ENCODE results near the gene OVCH2.
A peak's percentile ranks its signal among the peaks of the same experiment; 100 is the strongest.
"Not testable (repeated sequence)": the region's sequence is repeated elsewhere in the genome, so short reads cannot be mapped to it uniquely, and the experiment has no call there.

OVCH2 gene

GRCh38 chr11:7671347-7672215, 34.7 kb downstream of the OVCH2 start:
- no peak for DNase-seq (ENCODE audit: low read depth in 3 of 3)

- DNase-seq (ENCODE audit: low read depth in 3 of 3): no peak
Measured at GRCh38 chr11:7670641-7671040, 35.6 kb downstream of the OVCH2 start.

- DNase-seq (ENCODE audit: low read depth in 3 of 3): no peak
Measured at GRCh38 chr11:7668911-7669310, 37.4 kb downstream of the OVCH2 start.

GRCh38 chr11:7668464-7668863, 37.8 kb downstream of the OVCH2 start:
- DNase-seq (ENCODE audit: low read depth in 3 of 3): no peak

GRCh38 chr11:7667460-7667859, 38.8 kb downstream of the OVCH2 start:
- no peak for DNase-seq (ENCODE audit: low read depth in 3 of 3)

- no peak for DNase-seq (ENCODE audit: low read depth in 3 of 3)
Measured at GRCh38 chr11:7666292-7666866, 39.9 kb downstream of the OVCH2 start.

- DNase-seq (ENCODE audit: low read depth in 3 of 3): peak; percentile 20 to 52 (median 39)
Measured at GRCh38 chr11:7665473-7666291, 40.6 kb downstream of the OVCH2 start.

GRCh38 chr11:7664867-7665266, 41.4 kb downstream of the OVCH2 start:
- no peak for DNase-seq (ENCODE audit: low read depth in 3 of 3)

- not testable (repeated sequence) for DNase-seq (ENCODE audit: low read depth in 3 of 3)
Measured at GRCh38 chr11:7663531-7663930, 42.7 kb downstream of the OVCH2 start.

GRCh38 chr11:7657306-7658025, 48.8 kb downstream of the OVCH2 start:
- DNase-seq (ENCODE audit: low read depth in 3 of 3): no peak

GRCh38 chr11:7656704-7657103, 49.6 kb downstream of the OVCH2 start:
- DNase-seq (ENCODE audit: low read depth in 3 of 3): no peak

GRCh38 chr11:7655253-7656217, 50.7 kb downstream of the OVCH2 start:
- no peak for DNase-seq (ENCODE audit: low read depth in 3 of 3)

GRCh38 chr11:7654195-7654705, 52.0 kb downstream of the OVCH2 start:
- DNase-seq (ENCODE audit: low read depth in 3 of 3): no peak

- no peak for DNase-seq (ENCODE audit: low read depth in 3 of 3)
Measured at GRCh38 chr11:7651700-7652099, 54.6 kb downstream of the OVCH2 start.

GRCh38 chr11:7651140-7651551, 55.1 kb downstream of the OVCH2 start:
- no peak for DNase-seq (ENCODE audit: low read depth in 3 of 3)

- no peak for DNase-seq (ENCODE audit: low read depth in 3 of 3)
Measured at GRCh38 chr11:7648264-7648663, 58.0 kb downstream of the OVCH2 start.

GRCh38 chr11:7646866-7647265, 59.4 kb downstream of the OVCH2 start:
- no peak for DNase-seq (ENCODE audit: low read depth in 3 of 3)

- DNase-seq (ENCODE audit: low read depth in 3 of 3): no peak
Measured at GRCh38 chr11:7645206-7645605, 61.1 kb downstream of the OVCH2 start.

- no peak for DNase-seq (ENCODE audit: low read depth in 3 of 3)
Measured at GRCh38 chr11:7643314-7643713, 63.0 kb downstream of the OVCH2 start.

GRCh38 chr11:7642747-7643146, 63.5 kb downstream of the OVCH2 start:
- DNase-seq (ENCODE audit: low read depth in 3 of 3): no peak
